Activated T-cell treated with anti-CD3 and anti-CD28 coated beads, Interleukin-2, amount 50 U/mL, for 4 hours (primary cell): ENCODE measurements around the gene PLAAT3. TPM values are rescaled to one million over a fixed set of nuclear protein-coding genes. Genes with fewer than 3 reads are reported as not detected.
"Not testable (repeated sequence)": the region's sequence is repeated elsewhere in the genome, so short reads cannot be mapped to it uniquely, and the experiment has no call there.

Experiments
- ATAC-seq, 2 donors: fragments of 200-7000 bp; cut with Tn5 transposase; one replicate each; pipeline ENCODE4 v1.10.0; 2021
- DNase-seq: peaks from one replicate; pipeline ENCODE4 v3.0.0-alpha.2; 2020
- H3K27me3 Mint-ChIP-seq: one replicate; pipeline ENCODE4 v1.8.0; 2021; ENCODE audit warnings: low read depth, mixed read lengths
- H3K36me3 Mint-ChIP-seq: one replicate; pipeline ENCODE4 v1.8.0; 2022; ENCODE audit warnings: mixed read lengths; ENCODE audit not compliant: insufficient read depth
- H3K4me1 Mint-ChIP-seq: one replicate; pipeline ENCODE4 v1.8.0; 2021; ENCODE audit warnings: low read depth, mixed read lengths
- H3K4me3 Mint-ChIP-seq: one replicate; pipeline ENCODE4 v1.8.0; 2021; ENCODE audit warnings: mild to moderate bottlenecking, moderate library complexity, mixed read lengths
- H3K9me3 Mint-ChIP-seq: one replicate; pipeline ENCODE4 v1.8.0; 2021; ENCODE audit warnings: mixed read lengths
- total RNA-seq, 3 donors: library from RNA; stranded (reverse); gene quantifications; one replicate each; pipeline ENCODE4 v1.2.1, GENCODE V29; 2021

Gene PLAAT3
- total RNA-seq, 3 donors from 2014 or later: 0.63 to 1.7 (median 0.90) TPM

GRCh38 chr11:63531074-63531792, 83.0 kb downstream of the PLAAT3 start:
- not testable (repeated sequence) for H3K27me3 Mint-ChIP-seq, H3K9me3 Mint-ChIP-seq, DNase-seq, H3K36me3 Mint-ChIP-seq
- Mint-ChIP-seq H3K4me3 (peak overlapping the region; percentile 59), H3K4me1 (peaks cover 66% of the 10 kb centered on the region)
- ATAC-seq: peak; percentile 89 to 90

DNA sequence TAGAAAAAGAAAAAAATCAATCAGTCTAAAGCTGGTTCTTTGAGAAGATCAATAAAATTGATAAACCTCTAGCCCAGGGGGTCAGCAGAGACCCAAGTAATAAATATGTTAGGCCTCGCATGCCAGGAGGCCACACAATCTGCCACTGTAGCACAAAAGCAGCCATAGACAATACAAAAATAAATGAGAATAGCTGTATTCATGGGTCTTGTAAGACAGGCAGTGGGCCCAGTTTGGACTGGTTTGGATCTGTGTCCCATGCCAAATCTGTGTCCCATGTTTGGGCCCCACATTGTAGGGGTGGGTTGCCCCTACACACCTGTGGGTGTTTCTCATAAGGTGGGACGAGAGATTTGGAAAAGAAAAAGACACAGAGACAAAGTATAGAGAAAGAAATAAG, 84.2 kb downstream of the PLAAT3 start:
- Mint-ChIP-seq H3K4me3 (no peak overlapping the region), H3K4me1 (peaks cover 54% of the 10 kb centered on the region), H3K36me3 (no peaks in the 10 kb centered on the region)

GRCh38 chr11:63529373-63529772, 84.9 kb downstream of the PLAAT3 start:
- H3K9me3 Mint-ChIP-seq, ATAC-seq, H3K4me3 Mint-ChIP-seq, DNase-seq, H3K36me3 Mint-ChIP-seq, H3K27me3 Mint-ChIP-seq: not testable (repeated sequence)
- H3K4me1 Mint-ChIP-seq: peaks cover 49% of the 10 kb centered on the region

More for the DNA sequence above, 84.2 kb downstream of the PLAAT3 start:
- Mint-ChIP-seq H3K9me3 (no peaks in the 10 kb centered on the region), H3K27me3 (no peaks in the 10 kb centered on the region)
- DNase-seq (no peak), ATAC-seq (no peak)

- not testable (repeated sequence) for ATAC-seq, H3K9me3 Mint-ChIP-seq, H3K27me3 Mint-ChIP-seq, H3K36me3 Mint-ChIP-seq, H3K4me3 Mint-ChIP-seq, DNase-seq
- H3K4me1 Mint-ChIP-seq: peaks cover 44% of the 10 kb centered on the region
Measured at GRCh38 chr11:63528729-63529278, 85.4 kb downstream of the PLAAT3 start.

DNA sequence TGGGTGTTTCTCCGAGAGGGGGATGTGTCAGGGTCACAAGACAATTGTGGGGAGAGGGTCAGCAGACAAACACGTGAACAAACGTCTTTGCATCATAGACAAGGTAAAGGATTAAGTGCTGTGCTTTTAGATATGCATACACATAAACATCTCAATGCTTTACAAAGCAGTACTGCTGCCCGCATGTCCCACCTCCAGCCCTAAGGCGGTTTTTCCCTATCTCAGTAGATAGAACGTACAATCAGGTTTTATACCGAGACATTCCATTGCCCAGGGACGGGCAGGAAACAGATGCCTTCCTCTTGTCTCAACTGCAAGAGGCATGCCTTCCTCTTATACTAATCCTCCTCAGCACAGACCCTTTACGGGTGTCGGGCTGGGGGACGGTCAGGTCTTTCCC, 86.1 kb downstream of the PLAAT3 start:
- not testable (repeated sequence) for H3K27me3 Mint-ChIP-seq, H3K36me3 Mint-ChIP-seq, DNase-seq, ATAC-seq, H3K9me3 Mint-ChIP-seq, H3K4me3 Mint-ChIP-seq
- peaks cover 37% of the 10 kb centered on the region for H3K4me1 Mint-ChIP-seq

DNA sequence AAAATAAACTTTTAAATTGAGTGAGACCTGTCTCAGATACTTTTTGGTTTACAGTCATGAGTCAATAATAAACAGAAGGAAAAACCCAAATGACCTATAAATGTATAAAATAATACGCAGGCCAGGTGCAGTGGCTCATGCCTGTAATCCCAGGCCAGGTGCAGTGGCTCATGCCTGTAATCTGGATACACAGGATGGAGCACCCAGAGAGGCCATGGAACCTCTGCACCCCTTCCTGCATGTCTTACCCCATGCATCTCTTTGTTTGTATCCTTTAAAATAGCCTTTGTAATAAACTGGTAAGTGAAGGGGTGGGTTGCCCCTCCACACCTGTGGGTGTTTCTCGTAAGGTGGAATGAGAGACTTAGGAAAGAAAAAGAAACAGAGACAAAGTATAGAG, 86.6 kb downstream of the PLAAT3 start:
- no peaks in the 10 kb centered on the region for H3K9me3 Mint-ChIP-seq
- no peak overlapping the region for H3K4me3 Mint-ChIP-seq
- peaks cover 32% of the 10 kb centered on the region for H3K4me1 Mint-ChIP-seq
- H3K36me3 Mint-ChIP-seq: no peaks in the 10 kb centered on the region
- H3K27me3 Mint-ChIP-seq: no peaks in the 10 kb centered on the region
- ATAC-seq (no peak), DNase-seq (no peak)

Other genes starting within 250 kb of the PLAAT3 start
- not detected for gene SLC22A9, start 244.6 kb downstream of the PLAAT3 start, total RNA-seq
- under 1 TPM; 0.05 to 0.24 (median 0.13) TPM for gene PLAAT5, start 123.3 kb downstream of the PLAAT3 start, total RNA-seq
- gene LGALS12, start 108.3 kb downstream of the PLAAT3 start, total RNA-seq: not detected
- gene PLAAT4, start 77.6 kb downstream of the PLAAT3 start, total RNA-seq: 1 to 10 TPM; 5.7 to 8.0 (median 7.4) TPM
- not detected for gene PLAAT2, start 51.1 kb downstream of the PLAAT3 start, total RNA-seq
- gene ATL3, start 56.9 kb upstream of the PLAAT3 start, total RNA-seq: 10 to 100 TPM; 49.1 to 52.5 (median 49.8) TPM
- gene RTN3, start 67.1 kb upstream of the PLAAT3 start, total RNA-seq: 10 to 100 TPM; 24.7 to 30.9 (median 26.7) TPM
- 1 to 10 TPM; 6.3 to 8.6 (median 7.8) TPM for gene ZFTA, start 154.3 kb upstream of the PLAAT3 start, total RNA-seq
- 10 to 100 TPM; 24.0 to 28.9 (median 24.5) TPM for gene SPINDOC, start 199.0 kb upstream of the PLAAT3 start, total RNA-seq
- 10 to 100 TPM; 32.6 to 33.6 (median 33.4) TPM for gene MARK2, start 224.7 kb upstream of the PLAAT3 start, total RNA-seq